ENCODE data around the gene ARID1B.

DNA sequence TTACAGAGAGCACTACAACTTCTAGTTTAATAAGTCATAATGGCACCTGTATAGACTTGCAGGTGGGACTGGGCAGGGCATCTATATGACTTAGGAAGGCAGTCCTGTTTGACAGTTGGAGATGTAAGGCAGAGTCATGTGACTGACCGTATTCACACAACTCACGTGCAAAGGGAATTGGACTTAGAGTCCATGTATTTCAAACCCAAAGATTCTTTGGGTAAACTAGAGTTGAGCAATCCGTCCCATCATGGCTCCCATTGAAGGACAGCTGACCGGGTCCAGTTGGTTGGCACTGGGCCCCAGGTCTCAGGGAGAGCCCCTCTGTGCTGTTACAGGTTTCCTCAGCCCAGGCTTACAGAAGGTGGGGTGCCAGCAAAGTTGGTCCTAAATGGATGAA lies 121.9 kb downstream of the ARID1B start:
- TF ChIP-seq, protein P1, sequence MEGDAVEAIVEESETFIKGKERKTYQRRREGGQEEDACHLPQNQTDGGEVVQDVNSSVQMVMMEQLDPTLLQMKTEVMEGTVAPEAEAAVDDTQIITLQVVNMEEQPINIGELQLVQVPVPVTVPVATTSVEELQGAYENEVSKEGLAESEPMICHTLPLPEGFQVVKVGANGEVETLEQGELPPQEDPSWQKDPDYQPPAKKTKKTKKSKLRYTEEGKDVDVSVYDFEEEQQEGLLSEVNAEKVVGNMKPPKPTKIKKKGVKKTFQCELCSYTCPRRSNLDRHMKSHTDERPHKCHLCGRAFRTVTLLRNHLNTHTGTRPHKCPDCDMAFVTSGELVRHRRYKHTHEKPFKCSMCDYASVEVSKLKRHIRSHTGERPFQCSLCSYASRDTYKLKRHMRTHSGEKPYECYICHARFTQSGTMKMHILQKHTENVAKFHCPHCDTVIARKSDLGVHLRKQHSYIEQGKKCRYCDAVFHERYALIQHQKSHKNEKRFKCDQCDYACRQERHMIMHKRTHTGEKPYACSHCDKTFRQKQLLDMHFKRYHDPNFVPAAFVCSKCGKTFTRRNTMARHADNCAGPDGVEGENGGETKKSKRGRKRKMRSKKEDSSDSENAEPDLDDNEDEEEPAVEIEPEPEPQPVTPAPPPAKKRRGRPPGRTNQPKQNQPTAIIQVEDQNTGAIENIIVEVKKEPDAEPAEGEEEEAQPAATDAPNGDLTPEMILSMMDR (tag by site-specific recombination; IDR thresholded peaks at IDR 0.05): no peak
- no peak for TF ChIP-seq YY1 (tag by site-specific recombination; IDR thresholded peaks at IDR 0.05)
- TF ChIP-seq, protein P2, sequence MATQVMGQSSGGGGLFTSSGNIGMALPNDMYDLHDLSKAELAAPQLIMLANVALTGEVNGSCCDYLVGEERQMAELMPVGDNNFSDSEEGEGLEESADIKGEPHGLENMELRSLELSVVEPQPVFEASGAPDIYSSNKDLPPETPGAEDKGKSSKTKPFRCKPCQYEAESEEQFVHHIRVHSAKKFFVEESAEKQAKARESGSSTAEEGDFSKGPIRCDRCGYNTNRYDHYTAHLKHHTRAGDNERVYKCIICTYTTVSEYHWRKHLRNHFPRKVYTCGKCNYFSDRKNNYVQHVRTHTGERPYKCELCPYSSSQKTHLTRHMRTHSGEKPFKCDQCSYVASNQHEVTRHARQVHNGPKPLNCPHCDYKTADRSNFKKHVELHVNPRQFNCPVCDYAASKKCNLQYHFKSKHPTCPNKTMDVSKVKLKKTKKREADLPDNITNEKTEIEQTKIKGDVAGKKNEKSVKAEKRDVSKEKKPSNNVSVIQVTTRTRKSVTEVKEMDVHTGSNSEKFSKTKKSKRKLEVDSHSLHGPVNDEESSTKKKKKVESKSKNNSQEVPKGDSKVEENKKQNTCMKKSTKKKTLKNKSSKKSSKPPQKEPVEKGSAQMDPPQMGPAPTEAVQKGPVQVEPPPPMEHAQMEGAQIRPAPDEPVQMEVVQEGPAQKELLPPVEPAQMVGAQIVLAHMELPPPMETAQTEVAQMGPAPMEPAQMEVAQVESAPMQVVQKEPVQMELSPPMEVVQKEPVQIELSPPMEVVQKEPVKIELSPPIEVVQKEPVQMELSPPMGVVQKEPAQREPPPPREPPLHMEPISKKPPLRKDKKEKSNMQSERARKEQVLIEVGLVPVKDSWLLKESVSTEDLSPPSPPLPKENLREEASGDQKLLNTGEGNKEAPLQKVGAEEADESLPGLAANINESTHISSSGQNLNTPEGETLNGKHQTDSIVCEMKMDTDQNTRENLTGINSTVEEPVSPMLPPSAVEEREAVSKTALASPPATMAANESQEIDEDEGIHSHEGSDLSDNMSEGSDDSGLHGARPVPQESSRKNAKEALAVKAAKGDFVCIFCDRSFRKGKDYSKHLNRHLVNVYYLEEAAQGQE (tag by site-specific recombination; IDR thresholded peaks at IDR 0.05): no peak
- TF ChIP-seq, protein P3, sequence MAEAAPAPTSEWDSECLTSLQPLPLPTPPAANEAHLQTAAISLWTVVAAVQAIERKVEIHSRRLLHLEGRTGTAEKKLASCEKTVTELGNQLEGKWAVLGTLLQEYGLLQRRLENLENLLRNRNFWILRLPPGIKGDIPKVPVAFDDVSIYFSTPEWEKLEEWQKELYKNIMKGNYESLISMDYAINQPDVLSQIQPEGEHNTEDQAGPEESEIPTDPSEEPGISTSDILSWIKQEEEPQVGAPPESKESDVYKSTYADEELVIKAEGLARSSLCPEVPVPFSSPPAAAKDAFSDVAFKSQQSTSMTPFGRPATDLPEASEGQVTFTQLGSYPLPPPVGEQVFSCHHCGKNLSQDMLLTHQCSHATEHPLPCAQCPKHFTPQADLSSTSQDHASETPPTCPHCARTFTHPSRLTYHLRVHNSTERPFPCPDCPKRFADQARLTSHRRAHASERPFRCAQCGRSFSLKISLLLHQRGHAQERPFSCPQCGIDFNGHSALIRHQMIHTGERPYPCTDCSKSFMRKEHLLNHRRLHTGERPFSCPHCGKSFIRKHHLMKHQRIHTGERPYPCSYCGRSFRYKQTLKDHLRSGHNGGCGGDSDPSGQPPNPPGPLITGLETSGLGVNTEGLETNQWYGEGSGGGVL (tag by site-specific recombination; IDR thresholded peaks at IDR 0.05): no peak

All from HEK293 (cell line).